Hematopoietic multipotent progenitor cell treated with erythropoietin and hydrocortisone succinate and interleukin-3 and kit ligand, for 4 days (in vitro differentiated cells): Measurements from ENCODE around the gene SPEM1.

Experiments used
- DNase-seq: peaks from one replicate; pipeline ENCODE4 v3.0.0-alpha.2; 2015

Gene SPEM1, protein sequence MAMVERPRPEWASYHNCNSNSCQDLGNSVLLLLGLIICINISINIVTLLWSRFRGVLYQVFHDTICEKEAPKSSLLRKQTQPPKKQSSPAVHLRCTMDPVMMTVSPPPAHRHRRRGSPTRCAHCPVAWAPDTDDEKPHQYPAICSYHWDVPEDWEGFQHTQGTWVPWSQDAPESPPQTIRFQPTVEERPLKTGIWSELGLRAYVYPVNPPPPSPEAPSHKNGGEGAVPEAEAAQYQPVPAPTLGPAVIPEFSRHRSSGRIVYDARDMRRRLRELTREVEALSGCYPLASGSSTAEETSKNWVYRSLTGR

GRCh38 chr17:7419819-7420610 lies at the start of gene SPEM1:
TSS of gene SPEM1 (plus strand) at chr17:7420324. CDS start at chr17:7420385, 61 bp downstream.
- no peak for DNase-seq

GRCh38 chr17:7370853-7371252 lies 49.3 kb upstream of the SPEM1 start:
- DNase-seq, result no peak

GRCh38 chr17:7374353-7374752 lies 45.8 kb upstream of the SPEM1 start:
- DNase-seq, result no peak

DNA sequence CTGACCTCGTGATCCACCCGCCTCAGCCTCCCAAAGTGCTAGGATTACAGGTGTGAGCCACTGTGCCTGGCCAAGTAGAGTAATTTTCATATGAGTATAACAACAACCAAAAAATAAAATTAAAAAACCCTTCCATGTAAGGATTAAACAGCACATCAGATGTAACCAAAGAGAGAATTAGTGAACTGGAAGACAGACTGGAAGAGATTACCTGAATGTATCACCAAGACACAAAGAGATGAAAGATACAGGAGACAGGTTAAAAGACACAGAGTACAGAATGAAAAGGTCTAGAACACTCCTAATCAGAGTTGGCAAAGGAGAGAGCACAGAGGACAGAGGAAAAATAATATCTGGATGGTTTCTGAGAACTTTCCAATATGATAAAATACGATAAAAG lies 41.0 kb upstream of the SPEM1 start:
- no peak for DNase-seq

DNA sequence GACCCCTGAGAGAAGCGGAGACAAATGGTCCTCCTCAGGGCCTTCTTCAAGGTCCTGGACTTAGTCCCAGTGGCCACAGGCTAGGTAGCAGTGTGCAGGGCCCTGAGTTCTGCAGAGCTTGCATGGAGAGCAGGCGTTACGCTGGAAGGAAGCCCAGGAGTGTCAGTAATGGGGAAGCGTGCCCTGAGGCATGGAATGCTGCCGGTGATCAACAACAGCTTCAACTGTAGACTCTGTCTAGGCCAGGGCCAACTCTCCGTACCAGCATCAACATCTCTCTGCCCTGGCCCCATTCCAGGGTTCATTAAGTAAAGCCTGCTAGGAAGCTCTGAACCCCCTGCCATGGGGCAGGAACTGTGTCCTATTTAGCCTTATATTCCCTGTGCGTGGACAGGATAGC lies 39.8 kb upstream of the SPEM1 start:
- no peak for DNase-seq

- DNase-seq, result no peak
These were observed 39.1 kb upstream of the SPEM1 start, which contains the start of gene TNK1 for GRCh38 chr17:7380855-7381683. TSS of gene TNK1 (plus strand) at chr17:7381089. CDS start at chr17:7382927, 1,838 bp downstream.

DNA sequence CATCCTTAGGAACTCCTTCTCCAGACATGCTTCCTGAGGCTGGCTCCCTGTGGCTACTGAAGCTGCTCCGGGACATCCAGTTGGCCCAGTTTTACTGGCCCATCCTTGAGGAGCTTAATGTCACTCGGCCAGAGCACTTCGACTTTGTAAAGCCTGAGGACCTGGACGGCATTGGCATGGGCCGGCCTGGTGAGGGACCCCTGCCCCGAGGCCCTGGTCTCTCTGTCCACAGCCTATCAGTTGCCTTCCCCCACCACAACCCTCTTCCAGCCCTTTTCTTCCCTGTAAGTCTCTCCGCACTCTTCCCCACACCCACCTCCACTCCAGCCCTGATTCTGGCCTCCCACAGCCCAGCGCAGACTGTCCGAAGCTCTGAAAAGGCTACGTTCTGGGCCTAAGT lies 37.2 kb upstream of the SPEM1 start:
- no peak for DNase-seq

- no peak for DNase-seq
These were observed 36.8 kb upstream of the SPEM1 start for GRCh38 chr17:7383371-7383741.

DNA sequence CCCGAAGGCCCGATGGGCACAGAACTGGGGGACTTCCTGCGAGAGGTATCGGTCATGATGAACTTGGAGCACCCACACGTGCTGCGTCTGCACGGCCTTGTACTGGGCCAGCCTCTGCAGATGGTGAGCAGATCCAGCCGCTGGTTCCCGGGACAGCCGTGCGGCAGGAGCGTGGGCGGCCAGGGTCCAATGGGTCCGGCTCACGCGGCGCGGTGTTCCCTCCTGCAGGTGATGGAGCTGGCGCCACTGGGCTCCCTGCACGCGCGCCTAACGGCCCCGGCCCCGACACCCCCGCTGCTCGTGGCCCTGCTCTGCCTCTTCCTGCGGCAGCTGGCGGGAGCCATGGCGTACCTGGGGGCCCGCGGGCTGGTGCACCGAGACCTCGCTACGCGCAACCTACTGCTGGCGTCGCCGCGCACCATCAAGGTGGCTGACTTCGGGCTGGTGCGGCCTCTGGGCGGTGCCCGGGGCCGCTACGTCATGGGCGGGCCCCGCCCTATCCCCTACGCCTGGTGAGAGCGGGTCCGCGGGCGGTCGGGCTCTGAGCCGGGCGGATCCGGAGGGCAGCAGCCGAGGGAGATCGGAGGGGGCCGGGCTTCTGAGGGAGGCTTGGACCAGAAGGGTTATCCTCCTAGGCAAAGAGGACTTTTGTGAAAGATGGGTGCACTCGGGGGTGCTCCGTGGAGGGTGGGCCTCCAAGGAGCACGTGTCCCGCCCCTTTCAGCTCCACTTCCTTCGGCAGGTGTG lies 36.2 kb upstream of the SPEM1 start:
- peak; percentile 69 for DNase-seq

DNA sequence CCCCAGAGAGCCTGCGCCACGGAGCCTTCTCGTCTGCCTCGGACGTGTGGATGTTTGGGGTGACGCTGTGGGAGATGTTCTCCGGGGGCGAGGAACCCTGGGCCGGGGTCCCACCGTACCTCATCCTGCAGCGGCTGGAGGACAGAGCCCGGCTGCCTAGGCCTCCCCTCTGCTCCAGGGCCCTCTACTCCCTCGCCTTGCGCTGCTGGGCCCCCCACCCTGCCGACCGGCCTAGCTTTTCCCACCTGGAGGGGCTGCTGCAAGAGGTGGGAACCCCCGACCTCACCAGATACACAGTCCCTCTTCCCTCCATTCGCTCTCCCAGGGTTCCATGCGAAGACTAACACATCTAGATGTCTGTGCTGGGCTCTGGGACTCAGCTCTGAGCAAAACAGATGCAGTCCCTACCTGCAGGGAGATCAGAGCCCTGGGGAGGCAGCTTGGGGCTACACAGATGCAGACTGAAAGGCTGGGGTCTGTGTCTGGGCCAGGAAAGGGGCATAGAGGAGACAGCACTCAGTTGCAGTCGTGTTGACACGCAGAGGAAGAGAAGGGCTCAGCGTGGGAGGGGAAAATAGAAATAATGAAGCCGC lies 35.5 kb upstream of the SPEM1 start:
- no peak for DNase-seq

- DNase-seq, result no peak
These were observed 31.3 kb upstream of the SPEM1 start for GRCh38 chr17:7388856-7389255.

GRCh38 chr17:7389924-7390910 lies 29.9 kb upstream of the SPEM1 start:
- DNase-seq, result no peak

DNA sequence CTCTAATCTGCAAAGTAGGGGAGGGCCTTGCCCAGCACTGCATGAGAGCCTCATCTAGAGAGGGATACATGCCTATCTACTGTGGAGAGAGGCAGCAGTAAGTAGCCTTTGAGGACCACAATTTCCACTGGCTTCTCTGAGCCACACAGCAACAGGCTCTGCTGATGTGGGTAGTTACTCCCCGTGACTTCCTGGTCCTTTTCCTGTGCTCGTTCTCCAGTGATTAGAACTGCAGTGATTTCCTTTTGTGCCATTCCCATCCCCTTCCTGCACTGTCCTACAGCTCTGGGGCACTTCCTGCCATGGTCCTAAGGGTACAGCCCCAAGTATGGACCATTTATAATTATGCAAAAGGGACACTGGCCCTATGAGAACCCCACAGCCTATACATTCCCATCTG lies 28.8 kb upstream of the SPEM1 start:
- DNase-seq, result no peak

DNA sequence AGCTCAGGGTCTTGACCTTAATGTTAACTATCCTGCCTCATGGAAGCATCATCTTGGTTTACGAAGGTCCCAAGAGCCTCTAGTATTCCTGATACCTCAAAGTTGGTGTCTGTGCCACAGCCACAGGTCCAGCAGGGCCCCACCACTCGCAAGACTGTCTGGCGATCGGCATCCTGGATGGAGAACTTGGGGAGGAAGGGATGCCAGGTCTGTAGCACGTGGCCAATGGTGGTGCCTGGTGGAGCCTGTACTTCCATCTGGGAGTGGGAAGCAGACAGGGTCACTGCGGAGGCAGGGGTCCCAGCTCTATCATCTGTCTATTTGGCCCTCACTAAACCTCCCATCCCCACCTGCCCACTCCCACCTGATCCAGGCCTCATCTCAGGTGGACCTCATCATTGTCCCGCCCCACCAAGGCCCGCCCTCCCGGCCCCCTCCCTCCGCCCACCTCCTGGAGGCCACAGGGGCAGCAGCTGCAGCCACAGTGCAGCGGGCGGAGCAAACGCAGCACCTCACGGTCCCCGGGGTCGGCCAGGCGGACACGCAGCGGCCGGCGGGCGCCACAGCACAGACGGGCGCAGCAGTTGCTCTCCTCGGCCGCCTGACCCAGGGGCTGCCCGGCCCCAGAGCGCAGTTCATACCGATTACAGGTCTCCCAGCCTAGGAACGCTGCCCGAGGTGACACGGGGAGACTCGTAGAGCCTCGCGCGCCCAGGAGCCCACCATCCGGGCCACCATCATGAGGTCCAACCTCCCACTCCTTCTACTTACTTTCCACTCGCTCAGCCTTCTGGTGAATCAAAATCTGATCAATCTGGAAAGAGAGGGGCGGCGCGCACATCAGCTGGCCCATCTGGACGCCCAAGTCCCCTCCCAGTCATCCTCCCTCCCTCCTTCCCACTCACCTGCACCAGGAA lies 27.2 kb upstream of the SPEM1 start:
- no peak for DNase-seq

- DNase-seq, result peak; percentile 50
These were observed 26.3 kb upstream of the SPEM1 start for GRCh38 chr17:7393613-7394451.

DNA sequence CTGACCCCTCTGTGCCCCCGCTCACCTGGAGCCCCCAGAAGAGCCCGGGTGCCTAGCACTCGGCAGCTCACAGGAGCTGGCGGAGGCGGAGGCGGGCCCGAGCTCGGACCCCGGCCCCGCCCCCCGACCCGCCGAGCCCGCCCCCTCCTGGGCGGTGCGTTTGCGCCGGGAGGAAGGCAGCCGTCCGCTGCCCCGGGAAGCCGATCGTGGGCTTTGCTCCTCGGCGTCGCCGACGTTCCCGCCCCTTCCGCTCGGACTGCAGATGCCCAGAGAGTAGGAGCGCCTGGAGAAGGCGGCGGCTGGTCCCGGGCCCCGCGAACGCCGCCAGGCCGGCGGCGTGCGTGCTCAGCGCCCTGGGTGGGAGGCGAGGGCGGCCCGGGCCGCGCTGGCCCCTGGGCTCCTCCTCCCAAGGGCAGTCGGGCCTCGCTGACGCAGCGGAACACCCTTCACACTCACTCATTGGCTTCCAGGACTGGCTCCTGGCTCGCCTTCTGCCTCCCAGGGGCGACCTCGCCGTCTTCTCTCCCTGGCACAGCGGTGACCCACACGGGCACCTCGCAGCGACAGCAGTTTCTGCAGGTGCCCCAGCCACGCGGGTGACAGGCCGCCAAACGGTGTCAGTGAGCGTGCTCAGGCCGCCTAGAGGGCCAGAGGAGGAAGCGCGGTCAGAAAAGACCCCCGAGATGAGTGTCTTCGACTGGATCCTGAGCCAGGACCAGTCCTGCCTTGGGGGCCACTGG lies 25.5 kb upstream of the SPEM1 start, which contains the start of gene PLSCR3:
TSS of gene PLSCR3 (minus strand) at position 74 of the 740 bp plus-strand sequence. CDS start 415 bp downstream, outside the sequence.
- DNase-seq, result peak; percentile 91

DNA sequence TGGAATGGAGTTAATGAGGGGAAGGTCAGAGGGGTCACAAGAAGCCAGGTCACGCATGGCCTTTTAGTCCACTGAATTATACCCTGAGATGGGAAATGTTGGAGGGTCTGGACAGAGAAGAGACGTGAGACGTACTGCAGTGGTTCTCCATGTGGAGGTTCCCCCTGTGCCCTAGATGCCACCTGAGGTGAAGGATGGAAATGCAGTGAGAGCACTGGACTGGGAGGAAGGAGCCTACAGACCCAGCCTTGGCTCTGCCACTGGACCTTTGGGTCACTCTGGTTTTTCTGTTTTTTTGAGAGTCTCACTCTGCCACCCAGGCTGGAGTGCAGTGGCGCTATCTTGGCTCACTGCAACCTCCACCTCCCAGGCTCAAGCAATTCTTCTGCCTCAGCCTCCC lies 24.0 kb upstream of the SPEM1 start:
- no peak for DNase-seq

DNA sequence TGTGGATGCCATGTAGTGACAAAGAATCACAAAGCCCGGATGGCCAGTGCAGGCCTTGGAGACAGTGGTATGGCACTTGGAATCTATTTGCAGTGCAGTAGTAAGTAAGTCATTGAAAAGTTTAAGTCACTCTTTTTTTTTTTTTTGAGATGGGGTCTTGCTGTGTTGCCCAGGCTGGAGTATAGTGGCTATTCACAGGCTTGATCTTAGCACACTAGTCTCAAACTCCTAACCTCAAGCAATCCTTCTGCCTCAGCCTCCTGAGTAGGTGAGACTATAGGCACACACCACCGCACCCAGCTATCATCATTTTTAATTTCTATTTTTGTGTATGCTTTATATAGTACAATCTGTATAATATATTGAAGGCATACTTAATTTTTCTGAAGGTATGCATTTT lies 21.5 kb upstream of the SPEM1 start:
- DNase-seq, result no peak
